GM12874 (cell line): ENCODE measurements around the gene REXO1.

Experiments
- TF ChIP-seq, protein P1 (sequence below): IDR thresholded peaks from 2 replicates; pipeline ENCODE4 v1.5.1; 2011; ENCODE audit warnings: low read depth, mild to moderate bottlenecking, control low read depth, low read length, moderate library complexity; ENCODE audit not compliant: insufficient read depth

Gene REXO1

DNA sequence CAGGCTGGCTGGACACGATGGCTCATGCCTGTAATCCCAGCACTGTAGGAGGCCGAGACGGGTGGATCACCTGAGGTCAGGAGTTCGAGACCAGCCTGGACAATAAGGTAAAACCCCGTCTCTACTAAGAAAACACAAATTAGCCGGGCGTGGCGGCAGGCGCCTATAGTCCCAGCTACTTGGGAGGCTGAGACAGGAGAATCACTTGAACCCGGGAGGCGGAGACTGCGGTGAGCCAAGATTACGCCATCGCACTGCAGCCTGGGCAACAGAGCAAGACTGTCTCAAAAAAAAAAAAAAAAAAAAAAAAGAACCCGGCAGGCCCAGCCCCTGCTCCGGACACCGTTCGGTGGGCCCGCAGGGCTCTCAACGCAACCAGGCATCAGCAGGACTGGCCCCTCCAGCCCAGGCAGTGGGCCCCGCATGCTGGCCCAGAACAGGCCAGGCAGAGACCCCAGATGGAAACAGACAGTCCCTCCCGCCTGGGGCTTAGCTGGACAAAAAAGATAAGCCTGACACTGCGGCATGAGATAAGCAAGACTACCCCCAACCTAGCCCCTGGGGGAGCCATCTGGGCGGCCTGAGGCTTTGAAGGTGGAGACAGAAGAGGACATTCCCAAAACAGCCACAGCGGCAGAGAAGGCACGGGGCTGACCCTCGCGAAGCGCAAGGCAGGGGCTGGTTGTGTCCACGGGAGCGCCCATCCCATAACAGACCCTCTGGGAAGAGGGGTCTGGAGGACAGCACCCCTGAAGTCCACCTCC lies 11.6 kb downstream of the REXO1 start:
- TF ChIP-seq, protein P1, sequence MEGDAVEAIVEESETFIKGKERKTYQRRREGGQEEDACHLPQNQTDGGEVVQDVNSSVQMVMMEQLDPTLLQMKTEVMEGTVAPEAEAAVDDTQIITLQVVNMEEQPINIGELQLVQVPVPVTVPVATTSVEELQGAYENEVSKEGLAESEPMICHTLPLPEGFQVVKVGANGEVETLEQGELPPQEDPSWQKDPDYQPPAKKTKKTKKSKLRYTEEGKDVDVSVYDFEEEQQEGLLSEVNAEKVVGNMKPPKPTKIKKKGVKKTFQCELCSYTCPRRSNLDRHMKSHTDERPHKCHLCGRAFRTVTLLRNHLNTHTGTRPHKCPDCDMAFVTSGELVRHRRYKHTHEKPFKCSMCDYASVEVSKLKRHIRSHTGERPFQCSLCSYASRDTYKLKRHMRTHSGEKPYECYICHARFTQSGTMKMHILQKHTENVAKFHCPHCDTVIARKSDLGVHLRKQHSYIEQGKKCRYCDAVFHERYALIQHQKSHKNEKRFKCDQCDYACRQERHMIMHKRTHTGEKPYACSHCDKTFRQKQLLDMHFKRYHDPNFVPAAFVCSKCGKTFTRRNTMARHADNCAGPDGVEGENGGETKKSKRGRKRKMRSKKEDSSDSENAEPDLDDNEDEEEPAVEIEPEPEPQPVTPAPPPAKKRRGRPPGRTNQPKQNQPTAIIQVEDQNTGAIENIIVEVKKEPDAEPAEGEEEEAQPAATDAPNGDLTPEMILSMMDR, result no peak

DNA sequence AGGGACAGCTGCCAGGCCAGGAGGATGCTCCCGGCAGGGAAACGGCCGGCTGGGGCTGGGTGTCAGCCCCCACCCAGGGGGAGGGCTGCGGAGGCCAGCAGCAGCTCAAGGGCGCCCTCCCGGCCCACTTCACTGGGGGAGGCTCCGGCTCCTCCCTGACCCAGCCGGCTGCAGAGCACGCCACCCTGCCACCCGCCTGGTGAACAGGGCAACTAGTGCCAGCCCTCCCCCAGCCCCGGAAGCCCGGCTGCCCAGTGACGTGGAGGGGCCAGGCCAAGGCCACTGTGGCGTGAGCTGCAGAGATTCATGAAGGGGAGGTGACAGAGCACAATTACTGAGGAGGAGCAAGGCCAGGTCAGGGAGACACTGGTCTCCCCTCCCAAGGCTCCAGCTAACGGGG lies 14.7 kb downstream of the REXO1 start:
- TF ChIP-seq, protein P1, result no peak

DNA sequence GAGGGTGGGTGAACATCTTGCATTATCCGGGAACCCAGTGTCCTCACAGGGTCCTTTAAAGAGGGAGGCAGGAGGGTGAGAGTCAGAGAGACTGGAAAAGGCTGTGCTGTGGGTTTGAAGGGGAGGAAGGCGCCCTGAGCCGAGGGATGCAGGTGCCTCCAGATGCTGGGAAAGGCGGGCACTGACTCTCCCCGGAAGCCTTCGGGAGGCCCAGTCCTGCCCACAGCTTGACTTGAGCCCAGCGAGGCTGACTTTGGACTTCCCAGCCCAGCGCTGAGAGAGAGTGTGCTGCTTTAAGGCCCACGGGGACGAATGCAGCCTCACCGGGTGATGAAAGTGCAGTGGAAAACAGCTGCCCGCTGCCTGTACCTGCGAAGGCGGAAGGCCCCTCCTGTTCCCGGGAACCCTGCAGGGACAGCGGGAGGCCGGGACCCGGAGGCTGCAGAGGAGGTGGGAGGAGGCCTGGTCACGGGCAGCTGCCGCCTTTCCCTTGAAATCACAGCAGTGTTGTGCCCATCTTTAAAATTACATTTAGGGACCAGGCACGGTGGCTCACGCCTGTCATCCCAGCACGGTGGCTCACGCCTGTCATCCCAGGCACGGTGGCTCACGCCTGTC lies 16.1 kb downstream of the REXO1 start:
- TF ChIP-seq, protein P1, result no peak

DNA sequence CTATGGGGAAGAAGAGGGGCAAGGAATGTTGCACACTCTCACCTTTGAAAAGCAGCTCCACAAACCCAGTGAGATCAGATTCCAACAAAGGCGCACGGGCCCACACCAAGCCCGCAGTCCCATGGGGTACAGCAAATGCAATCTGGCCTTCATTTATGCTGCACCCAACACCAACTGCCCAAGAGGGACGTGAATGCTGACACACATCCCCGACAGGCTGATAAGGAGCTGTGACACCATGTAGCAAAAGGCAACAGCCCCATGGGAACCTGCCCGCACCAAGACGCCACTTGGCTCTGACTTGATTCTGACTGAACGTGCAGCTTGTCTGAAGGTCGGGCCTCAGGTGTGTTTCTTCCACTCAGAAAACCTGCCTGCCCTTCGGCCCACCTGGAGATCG lies 17.3 kb downstream of the REXO1 start:
- TF ChIP-seq, protein P1, result no peak

DNA sequence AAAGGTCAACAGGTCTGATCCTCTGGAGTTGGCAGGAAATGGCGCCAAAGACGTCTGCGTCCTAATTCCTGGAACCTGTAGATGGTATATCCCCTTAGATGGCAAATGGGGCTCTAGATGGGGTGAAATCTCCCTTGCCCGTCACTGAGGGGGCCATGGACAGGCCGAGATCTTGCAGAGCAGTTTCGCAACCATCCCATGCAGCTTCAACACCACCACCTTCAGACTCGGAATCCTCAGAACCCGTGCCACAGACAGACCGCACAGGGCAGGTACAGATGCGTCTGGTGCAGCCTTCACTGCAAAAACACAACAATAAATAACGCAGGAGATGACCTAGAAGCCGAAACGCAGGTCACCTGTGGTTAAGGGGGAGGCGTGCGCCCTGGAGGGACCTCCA lies 17.7 kb downstream of the REXO1 start:
- TF ChIP-seq, protein P1, result no peak

DNA sequence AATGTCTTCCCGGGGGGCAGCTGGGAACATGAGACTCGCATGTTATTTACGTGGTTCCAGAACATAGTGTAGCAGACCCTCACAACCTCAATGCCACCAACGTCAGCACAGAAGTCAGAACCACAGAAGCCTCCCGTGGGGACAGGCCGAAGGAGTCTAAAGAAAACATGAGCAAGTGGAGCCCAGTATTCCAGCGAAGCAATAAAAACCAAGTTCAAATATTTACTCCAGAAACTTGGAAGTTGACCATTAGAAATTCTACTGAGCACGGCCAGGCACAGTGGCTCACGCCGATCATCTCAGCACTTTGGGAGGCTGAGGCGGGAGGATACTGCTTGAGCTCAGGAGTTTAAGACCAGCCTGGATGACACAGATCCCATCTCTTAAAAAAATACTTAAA lies 18.3 kb downstream of the REXO1 start:
- TF ChIP-seq, protein P1, result no peak

DNA sequence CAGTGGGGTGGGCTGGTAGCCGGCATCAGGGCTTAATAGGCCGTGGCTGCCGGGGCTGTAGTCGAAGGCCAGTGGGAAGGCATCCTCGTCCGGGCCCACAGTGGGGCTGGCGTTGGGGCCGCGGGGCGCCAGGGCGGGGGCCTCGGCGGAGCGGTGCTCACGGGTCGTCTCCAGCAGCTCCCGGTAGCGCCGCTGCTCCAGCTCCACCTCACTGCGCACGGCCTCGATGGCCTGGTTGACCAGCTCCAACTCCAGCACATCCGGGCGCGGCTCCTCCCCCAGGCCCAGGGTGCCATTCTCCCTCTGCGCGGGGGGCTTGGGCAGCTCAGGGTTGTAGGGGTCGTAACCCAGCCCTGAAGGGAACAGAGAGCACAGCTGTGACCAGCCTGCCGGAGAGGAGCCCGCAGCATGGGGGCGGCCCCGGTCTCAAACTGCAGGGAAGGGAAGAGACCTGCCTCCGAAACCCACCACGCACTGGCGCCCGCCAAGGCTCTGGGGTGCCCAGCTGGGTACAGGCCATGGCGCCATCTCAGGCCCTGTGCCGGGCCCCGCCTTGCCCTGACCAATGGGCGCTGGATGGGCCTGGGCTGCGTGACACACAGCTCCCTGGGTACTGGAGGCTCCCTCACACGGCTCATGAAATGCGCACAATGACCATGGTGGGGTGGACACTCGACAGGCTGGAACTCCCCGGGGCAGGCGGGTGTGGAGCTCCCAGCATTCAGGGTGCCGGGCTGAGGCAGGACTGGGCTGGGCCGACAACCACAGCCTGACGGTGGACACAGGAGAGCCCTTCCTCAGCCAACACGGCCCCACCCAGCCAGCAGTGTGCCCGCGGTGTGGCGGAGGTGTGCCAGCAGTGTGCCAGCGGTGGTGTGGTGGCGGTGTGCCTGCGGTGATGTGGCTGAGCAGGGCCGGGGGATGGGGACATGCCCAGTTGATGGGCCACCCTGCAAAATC lies 19.7 kb downstream of the REXO1 start:
- TF ChIP-seq, protein P1, result no peak
